ENCODE measurements around the gene GHRHR.
A peak's percentile ranks its signal among the peaks of the same experiment; 100 is the strongest.

Gene GHRHR

DNA sequence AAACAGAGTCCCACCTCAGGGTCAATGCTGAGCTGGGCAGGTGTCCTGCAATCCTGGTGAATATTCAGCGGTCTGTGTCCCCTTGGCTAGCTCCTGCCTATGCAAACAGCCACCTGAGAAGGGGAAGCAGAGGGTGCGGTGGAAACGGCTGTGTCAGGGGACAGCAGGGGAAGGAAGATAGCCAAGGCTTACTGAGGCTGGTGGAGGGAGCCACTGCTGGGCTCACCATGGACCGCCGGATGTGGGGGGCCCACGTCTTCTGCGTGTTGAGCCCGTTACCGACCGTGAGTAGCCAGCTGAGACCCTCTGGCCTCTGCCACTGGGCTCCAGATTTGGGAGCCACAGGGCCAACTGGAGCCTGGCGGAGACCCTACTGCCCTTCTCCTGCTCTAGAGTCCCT is at the start of gene GHRHR:
Gene GHRHR (plus strand): TSS at position 112 of the 400 bp plus-strand sequence. CDS start 116 bp downstream, at position 228.
- DNase-seq (ENCODE audit: low read depth), result no peak

DNA sequence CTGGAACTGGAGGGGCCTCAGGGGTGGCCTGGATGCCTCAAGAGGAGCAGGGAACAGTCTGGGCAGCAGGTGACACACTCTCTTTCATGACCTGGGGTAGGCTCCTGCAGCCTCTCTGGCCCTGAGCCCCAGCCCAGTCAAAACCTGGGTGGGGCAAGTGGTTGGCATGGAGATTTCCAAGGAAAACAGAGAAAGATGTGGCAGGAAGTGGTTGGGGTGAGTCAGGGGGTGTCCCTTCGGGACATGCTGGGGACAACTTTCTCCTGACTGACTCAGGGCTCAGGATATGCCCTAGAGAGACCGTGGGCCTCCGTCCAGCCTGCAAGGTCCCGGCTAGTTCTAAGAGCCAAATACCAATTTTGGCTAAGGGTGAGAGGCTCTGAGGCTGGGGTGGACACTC is 49.2 kb upstream of the GHRHR start:
- peak; percentile 49 for DNase-seq (ENCODE audit: low read depth)

DNA sequence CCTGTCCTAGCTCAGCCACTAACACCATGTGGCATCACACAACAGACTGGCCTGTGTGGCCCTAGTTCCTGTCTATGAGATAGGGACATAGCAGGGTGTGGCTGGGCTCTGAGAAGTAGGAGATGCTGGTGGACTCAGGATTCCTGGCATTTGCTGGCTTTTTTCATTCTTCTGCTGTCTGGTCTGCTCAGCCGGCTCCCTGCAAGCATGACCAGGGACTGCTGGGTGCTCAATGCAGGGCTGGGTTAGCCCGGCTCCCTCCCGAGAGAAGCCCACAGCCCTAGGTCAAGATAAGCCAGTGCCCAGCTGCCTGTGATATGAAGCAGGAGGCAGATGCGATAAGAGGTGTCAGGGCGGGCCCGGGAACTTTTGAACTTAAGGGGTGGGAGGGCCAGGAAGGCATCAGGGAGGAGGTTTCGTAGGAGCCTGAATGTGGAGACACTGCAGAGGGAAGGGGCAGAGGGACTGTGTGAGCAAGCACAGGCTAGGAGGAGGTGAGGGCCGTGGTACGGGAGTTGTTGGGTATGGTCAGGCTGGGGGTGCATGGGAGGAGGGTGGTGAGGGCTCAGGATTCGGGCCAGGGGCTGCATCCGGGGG is 48.6 kb upstream of the GHRHR start:
- DNase-seq (ENCODE audit: low read depth), result no peak

DNA sequence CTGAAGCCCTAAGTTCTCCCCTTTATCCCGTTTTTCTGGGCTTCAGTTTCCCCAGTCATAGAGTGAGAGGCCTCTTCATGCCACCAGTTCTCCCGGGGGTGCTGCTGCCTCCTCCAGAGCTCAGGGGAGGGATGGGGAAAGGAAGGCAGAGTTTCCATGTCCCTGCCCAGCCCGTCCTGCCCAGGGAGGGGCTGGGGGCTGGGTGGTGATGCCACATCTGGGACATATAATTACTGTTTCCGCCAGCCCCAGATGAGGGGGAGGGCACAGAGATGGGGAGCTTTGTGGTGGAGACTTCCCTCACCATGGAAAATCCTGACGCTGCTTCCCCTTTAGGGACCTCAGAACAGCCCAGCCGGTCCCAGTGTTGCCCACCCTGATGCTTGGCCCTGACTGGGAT is 48.0 kb upstream of the GHRHR start:
- DNase-seq (ENCODE audit: low read depth), result no peak

DNA sequence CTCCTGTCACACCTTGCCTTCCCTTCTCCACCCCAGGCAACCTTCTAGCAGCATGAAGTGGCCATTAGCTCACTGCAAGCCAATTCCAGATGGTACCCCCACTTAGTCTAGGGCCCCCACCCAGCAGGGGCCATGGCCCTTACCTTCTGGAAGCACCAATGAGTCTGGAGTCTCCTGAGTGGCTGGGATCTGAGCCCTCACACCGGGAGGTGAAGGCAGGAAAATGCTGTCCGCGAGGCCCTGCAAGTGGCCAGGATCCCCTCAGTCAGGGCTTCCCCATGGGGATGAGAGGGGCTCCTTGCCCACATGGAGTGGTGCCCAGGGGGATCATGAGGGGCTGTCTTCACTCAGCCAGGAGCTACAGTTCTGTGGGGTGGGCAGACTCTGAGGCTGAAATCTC is 47.5 kb upstream of the GHRHR start:
- DNase-seq (ENCODE audit: low read depth), result no peak

DNA sequence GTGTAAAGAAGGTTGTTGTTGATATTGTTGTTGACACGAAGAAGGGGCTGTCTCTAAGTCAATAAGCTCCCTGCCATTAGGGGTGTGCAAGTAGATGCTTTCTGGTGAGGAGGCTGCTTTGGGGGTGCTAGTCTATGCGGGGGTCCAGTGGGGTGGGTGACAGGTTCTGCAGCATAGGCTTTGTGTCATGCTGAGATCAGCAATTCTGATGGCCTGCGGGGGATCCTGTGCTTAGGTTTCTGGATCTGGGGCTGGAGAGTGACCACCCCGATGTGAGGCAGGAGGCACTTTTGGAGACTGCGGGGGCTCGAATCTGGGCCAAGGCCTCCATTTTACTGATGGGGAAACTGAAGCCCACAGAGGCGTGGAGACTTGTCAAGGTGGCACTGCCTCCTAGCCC is 47.0 kb upstream of the GHRHR start:
- DNase-seq (ENCODE audit: low read depth), result no peak

DNA sequence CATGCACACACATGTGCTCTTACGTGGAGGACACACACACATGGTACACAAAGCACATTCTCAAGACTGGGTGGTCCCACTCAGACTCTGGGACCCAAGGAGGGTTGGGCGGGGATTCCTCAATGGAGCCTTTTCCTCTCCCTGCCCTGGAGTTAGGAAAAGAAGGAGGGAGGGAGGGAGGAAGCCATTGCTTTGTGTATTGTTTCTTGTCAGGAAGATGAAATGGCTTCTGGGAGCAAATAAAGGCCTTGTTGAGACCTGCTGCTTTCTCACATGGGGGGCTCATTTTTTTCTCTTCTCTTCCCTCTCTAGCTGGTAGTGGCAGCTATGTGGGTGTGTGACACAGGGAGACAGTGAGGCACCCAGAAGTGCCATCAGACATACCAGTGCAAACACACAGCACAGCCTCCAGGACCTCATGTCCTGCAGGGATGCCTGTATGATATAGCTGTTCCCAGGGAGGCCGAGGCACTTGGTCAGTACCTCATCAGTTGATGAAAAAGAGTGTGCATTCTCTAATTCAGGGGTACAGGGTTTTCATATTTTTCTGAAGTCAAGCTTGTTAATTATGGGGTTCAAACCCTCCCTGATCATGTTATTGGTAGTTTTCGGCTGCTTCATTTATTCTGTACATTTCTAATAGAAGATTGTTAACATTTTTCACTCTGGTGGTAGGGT is 46.4 kb upstream of the GHRHR start:
- no peak for DNase-seq (ENCODE audit: low read depth)

DNA sequence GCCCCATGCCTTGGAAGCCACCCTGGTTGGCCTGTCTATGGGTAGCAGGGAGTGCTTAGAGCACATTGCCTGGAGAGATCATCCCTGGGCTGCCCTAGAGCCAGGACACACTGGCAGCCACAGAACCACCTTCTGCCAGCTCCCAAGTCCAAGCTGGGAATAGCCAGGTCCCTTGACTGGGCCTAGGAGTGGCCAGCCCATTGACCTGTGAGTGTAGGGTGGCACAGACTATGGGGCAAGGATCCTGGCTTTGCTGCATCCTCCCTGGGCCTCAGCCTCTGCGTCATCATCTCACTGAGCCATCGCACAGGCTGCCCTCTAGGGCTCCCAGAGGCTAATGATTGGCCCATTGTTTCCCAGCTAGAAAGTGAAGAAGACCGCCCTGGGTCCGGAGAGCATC is 45.1 kb upstream of the GHRHR start:
- DNase-seq (ENCODE audit: low read depth), result no peak

DNA sequence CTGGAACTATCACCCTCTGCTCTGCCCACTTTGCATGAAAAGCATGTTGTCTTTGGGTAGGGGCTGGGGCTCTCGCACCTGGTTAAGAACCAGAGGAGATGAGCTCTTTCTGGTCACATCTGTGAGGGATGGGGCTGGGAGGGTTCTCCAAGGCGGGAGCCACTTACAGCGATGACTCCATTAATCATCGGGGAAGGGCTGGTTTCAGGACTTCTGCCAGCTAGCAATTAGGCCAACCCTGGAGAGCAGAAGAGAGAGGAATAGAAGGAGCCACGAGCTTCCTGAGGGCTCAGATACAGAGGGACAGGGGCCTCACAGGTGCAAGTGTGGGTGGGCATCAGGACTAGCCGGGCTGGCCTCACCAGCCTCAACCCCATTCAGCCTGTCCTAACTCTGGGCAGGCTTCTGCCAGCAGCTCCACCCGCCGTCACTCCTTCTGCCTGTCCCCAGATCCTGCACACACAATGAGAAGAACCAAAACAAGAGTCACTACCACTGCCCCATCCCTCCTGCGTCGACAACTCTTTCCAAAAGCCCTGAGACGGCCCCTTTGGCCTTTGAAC is 43.7 kb upstream of the GHRHR start:
- DNase-seq (ENCODE audit: low read depth), result no peak

DNA sequence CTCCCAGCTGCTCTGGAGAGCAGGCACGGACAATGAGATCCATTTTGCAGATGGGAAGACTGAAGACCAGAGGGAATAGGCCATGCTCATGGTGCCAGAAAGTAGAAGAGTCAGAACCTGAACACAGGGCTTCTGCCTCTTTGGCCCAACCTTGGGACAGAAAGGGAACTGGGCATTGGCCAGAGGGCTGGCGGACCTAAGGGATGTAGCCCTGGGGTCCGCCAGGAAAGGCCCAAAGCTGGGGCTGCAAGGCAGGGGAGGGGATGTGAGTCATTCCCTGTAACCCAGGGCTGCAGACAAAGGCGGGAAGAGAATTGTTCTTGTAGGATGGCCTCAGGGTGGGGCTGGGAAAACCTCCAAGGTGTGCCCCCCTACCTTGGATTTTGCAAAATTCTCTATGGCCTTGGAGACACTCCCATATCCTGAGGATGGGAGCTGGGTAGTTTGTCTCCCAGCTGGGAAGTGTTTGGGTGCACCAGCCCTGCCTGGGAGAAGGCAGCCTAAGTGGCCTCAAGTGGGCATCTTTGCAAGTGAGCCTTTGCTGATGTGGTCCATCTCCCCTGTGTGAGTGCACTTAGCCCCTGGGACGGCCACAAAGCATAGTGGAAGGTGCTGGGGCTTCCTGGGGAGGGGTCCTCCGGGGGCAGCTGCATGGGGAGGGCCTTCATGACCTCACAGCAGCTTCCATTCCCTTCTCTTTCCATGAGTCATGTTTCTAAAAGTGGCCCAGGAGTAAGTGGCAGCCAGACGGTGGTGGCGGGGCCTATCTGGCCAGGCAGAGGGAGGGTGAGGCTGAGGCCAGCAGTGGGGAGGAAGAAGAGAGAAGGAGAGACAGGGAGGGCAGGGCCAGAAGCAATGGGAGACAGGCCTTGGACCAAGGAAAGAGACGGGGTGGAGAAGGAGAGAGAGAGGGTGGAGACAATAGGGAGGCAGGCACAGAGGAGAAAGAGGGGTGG is 42.9 kb upstream of the GHRHR start:
- DNase-seq (ENCODE audit: low read depth), result no peak

DNA sequence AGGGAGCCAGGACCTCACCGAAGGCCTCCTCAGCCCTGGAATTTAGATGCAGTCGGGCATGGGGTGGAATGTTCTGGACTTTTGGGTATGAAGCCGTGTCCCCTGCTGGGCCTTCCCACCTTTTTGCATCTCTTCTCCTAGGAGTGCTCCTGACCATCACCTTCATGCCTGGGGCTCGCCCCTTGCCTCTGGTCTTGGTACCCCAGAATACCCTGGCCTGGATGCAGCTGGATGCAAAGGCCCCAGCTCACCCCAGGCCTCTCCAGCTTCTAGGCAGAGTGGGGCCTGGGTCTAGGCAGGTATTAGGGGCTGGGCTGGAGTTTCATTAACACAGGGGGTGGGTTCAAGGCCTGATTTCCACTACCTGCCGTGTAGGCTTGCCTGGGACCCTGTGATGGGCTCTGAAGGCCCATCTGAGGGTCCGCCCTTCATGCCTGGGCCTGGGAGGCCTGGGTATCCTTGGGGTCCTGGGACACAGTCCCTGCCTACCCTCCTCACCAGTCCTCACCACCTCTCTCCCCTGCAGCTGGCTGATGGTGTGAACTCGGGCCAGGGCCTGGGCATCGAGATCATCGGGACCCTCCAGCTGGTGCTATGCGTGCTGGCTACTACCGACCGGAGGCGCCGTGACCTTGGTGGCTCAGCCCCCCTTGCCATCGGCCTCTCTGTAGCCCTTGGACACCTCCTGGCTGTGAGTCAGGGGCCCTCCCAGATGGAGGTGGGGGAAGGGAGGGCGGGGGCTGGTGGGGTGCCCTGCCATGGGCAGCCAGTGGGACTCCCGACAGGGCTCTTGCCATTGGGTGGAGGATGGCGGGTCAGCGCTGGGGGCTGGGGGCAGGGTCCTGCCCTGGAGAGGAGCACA is 42.0 kb upstream of the GHRHR start:
- no peak for DNase-seq (ENCODE audit: low read depth)

DNA sequence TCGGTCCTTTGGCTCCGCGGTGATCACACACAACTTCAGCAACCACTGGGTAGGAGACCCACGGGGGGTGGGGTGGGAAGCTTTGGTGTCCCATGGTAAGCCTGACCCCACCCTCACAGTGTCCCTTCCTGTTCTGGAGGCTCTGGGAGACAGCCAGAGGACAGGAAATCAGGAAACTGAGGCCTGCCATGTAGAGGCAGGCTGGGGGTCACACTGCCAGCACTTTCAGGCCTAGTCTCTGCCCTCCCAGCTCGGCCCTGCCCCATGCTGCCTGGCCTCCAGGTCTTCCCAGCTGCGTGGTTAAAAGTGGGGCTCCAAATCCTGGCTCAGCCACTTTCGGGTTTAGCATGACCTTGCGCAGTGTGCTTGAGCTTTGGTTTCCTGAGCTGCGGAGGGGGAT is 41.2 kb upstream of the GHRHR start:
- DNase-seq (ENCODE audit: low read depth), result no peak

DNA sequence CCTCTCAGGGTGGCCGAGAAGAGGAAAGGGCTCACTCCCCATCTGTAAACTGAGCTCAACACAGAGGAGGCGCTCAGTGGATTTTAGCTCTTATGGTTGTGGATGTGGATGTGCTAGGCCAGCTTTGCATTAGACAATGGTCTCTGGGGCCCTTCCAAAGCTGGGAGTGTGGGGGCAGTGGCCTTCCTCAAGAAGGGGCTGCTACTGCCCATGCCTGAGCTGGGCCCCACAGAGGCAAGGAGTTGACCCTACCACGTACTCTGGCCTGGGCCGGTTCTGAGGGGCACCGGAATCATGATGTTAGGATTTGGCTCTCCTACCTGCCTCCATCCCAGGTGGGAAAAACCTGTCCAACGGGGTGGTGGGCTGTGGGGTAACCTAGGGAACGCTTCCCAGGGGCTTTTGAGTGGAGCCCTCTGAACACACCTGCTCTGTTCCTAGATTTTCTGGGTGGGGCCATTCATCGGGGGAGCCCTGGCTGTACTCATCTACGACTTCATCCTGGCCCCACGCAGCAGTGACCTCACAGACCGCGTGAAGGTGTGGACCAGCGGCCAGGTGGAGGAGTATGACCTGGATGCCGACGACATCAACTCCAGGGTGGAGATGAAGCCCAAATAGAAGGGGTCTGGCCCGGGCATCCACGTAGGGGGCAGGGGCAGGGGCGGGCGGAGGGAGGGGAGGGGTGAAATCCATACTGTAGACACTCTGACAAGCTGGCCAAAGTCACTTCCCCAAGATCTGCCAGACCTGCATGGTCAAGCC is 40.6 kb upstream of the GHRHR start:
- no peak for DNase-seq (ENCODE audit: low read depth)

DNA sequence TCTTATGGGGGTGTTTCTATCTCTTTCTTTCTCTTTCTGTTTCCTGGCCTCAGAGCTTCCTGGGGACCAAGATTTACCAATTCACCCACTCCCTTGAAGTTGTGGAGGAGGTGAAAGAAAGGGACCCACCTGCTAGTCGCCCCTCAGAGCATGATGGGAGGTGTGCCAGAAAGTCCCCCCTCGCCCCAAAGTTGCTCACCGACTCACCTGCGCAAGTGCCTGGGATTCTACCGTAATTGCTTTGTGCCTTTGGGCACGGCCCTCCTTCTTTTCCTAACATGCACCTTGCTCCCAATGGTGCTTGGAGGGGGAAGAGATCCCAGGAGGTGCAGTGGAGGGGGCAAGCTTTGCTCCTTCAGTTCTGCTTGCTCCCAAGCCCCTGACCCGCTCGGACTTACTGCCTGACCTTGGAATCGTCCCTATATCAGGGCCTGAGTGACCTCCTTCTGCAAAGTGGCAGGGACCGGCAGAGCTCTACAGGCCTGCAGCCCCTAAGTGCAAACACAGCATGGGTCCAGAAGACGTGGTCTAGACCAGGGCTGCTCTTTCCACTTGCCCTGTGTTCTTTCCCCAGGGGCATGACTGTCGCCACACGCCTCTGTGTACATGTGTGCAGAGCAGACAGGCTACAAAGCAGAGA is 39.9 kb upstream of the GHRHR start:
- no peak for DNase-seq (ENCODE audit: low read depth)

DNA sequence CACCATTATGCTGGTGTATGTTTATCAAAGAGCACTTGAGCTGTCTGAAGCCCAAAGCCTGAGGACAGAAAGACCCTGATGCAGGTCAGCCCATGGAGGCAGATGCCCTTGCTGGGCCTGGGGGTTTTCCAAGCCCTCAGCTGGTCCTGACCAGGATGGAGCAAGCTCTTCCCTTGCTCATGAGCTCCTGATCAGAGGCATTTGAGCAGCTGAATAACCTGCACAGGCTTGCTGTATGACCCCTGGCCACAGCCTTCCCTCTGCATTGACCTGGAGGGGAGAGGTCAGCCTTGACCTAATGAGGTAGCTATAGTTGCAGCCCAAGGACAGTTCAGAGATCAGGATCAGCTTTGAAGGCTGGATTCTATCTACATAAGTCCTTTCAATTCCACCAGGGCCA is 39.1 kb upstream of the GHRHR start:
- no peak for DNase-seq (ENCODE audit: low read depth)

DNA sequence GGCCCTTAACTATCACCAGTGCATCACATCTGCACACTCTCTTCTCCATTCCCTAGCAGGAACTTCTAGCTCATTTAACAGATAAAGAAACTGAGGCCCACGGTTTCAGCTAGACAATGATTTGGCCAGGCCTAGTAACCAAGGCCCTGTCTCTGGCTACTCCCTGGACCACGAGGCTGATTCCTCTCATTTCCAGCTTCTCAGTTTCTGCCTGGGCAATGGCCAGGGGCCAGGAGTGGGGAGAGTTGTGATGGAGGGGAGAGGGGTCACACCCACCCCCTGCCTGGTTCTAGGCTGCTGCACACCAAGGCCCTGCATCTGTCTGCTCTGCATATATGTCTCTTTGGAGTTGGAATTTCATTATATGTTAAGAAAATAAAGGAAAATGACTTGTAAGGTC is 38.6 kb upstream of the GHRHR start:
- no peak for DNase-seq (ENCODE audit: low read depth)

DNA sequence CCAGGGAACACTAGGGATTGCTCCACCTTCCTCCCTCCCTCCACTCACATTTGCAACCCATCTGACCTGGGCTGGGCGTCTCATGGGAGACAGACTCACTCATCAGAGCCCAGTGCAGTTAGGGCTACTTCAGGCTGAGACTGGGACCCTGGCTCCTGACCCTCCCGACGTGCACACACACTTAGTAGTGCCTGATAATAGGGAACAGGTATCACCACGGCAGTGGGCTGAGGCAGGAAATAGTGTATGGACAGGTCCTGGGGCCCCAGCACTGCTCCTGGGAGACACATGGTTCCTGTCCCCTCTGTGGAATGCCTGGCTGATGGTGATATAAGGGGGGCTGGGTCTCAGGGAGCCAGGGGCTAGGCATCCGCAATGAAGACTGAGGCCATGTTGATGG is 37.8 kb upstream of the GHRHR start:
- DNase-seq (ENCODE audit: low read depth), result no peak

DNA sequence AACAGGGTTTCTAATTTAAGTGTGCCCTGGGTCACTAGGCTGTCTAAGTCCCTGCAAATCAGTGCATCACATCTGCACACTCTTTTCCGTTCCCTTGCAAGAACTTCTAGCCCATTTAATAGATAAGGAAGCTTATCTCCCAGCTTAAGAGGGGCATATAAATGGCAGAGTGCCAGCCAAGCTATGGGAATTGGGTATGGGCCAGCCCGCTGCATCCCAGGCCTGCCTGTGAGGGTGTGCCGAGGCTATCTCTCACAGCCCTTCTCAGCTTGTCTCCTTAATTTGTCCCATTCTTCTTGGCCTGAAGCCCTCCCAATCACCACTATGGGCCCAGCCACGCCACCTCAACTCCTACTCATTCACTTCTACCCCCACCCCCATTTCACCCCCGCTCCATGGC is 37.4 kb upstream of the GHRHR start:
- no peak for DNase-seq (ENCODE audit: low read depth)

DNA sequence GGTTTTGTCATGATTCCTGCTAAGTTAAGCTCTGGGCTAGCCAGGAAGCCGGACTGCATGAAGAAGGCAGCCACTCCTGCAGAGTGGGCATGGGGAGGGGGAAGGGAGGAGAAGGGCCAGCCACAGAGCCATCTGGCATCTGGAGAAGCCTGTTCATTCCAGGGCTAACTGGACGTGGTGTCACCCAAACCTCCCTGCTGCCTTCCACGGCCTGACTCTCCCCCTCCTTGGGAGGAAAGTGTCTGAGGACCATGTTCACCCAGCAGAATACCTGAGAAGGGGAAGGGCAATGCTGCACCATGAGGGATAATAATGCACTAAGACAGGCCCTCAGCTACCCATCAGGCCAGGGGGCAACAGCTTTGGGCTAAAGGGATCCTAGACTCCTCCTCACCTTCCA is 36.7 kb upstream of the GHRHR start:
- no peak for DNase-seq (ENCODE audit: low read depth)

DNA sequence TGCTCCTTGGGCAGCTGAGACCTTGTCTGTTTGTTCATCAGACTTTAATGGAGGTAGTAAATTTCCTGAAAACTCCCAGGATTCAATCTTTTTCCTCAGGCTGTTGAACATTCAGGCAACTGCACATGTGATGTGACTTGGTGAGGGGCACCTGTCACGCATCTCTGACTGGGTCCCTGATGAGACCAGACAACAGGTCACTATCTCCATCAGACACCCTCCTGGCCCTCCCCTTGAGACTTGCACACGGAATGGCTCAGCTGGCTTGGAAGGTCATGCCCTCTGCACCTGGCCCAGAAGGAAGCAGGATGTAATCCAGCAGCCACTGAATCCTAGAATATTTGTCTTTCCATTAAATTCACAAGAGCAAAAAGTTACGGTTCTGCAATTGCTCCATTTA is 36.2 kb upstream of the GHRHR start:
- DNase-seq (ENCODE audit: low read depth), result no peak

Measured in HS-5 (cell line).